HepG2 (cell line): ENCODE measurements around the gene NRIP2. TPM values are rescaled to one million over a fixed set of nuclear protein-coding genes. Genes with fewer than 3 reads are reported as not detected.

ENCODE experiments used
- ARID2 ChIP-seq: sonication (generic); formaldehyde crosslinking; IDR thresholded peaks from 2 replicates; pipeline ENCODE4 v1.8.1; 2022; ENCODE audit warnings: mild to moderate bottlenecking, missing genetic modification reagents, borderline replicate concordance
- JUND ChIP-seq: sonication (generic); formaldehyde crosslinking; IDR thresholded peaks from 2 replicates; pipeline ENCODE4 v1.8.0; 2022; ENCODE audit warnings: mild to moderate bottlenecking, missing genetic modification reagents
- MAFF ChIP-seq: IDR thresholded peaks from 2 replicates; pipeline ENCODE4 v1.6.1; 2011; ENCODE audit warnings: low read depth, low read length, improper control_type of control experiment
- NFYC ChIP-seq: IDR thresholded peaks from 2 replicates; pipeline ENCODE4 v1.6.1; 2016; ENCODE audit warnings: missing genetic modification reagents, missing compliant biosample characterization
- NONO ChIP-seq, 2 experiments: fragments of 450-650 bp in 1 of 2; sonication (generic) in 1 of 2; formaldehyde crosslinking in 1 of 2; IDR thresholded peaks in 1 of 2; conservative IDR thresholded peaks in 1 of 2; 2 replicates each; pipeline versions ENCODE4 v1.6.1 to v1.8.0; 2017 to 2022; ENCODE audit warnings: mild to moderate bottlenecking in 1 of 2, missing genetic modification reagents in 1 of 2, moderate library complexity in 1 of 2
- SALL1 ChIP-seq: sonication (generic); formaldehyde crosslinking; IDR thresholded peaks from 2 replicates; pipeline ENCODE4 v1.8.0; 2022; ENCODE audit warnings: mild to moderate bottlenecking, missing genetic modification reagents
- SETDB1 ChIP-seq: sonication (generic); formaldehyde crosslinking; IDR thresholded peaks from 2 replicates; pipeline ENCODE4 v1.5.1; 2020; ENCODE audit warnings: missing genetic modification reagents, mild to moderate bottlenecking, borderline replicate concordance
- SSRP1 ChIP-seq: IDR thresholded peaks from 2 replicates; pipeline ENCODE4 v1.6.1; 2016; ENCODE audit warnings: control low read depth
- ZFP82 ChIP-seq: sonication (generic); formaldehyde crosslinking; IDR thresholded peaks from 2 replicates; pipeline ENCODE4 v1.5.1; 2020; ENCODE audit warnings: mild to moderate bottlenecking, missing genetic modification reagents, borderline replicate concordance
- ZNF136 ChIP-seq: sonication (generic); formaldehyde crosslinking; IDR thresholded peaks from 2 replicates; pipeline ENCODE4 v1.8.1; 2022; ENCODE audit warnings: low read depth, mild to moderate bottlenecking, moderate library complexity, missing genetic modification reagents
- ZNF138 ChIP-seq: sonication (generic); formaldehyde crosslinking; IDR thresholded peaks from 2 replicates; pipeline ENCODE4 v1.5.0; 2020; ENCODE audit warnings: mild to moderate bottlenecking, low read depth, missing genetic modification reagents
- ZNF569 ChIP-seq: sonication (generic); formaldehyde crosslinking; IDR thresholded peaks from 2 replicates; pipeline ENCODE4 v1.5.0; 2020; ENCODE audit warnings: mild to moderate bottlenecking, missing genetic modification reagents, moderate library complexity, borderline replicate concordance
- ZNF619 ChIP-seq: sonication (generic); formaldehyde crosslinking; IDR thresholded peaks from 2 replicates; pipeline ENCODE4 v1.4.0; 2020; ENCODE audit warnings: mild to moderate bottlenecking, missing genetic modification reagents
- polyA plus RNA-seq, 8 experiments: library from polyadenylated mRNA; depleted of rRNA in 3 of 8; stranded (reverse) in 7 of 8; unstranded in 1 of 8; fragments of >200 nt; fragmentation: Illumina TruSeq in 4 of 8; extraction: Trizol in 4 of 8; gene quantifications; 2 replicates each; pipeline versions ENCODE4 v1.2.1 to v1.2.3, GENCODE V29; 2011 to 2016; ENCODE audit warnings: low read depth in 4 of 8, missing spikeins in 1 of 8, mixed read lengths in 1 of 8; ENCODE audit not compliant: insufficient read depth in 1 of 8
- total RNA-seq, 5 experiments: library from RNA; depleted of rRNA; stranded (reverse); fragments of >200 nt; fragmentation: Illumina TruSeq; extraction: Trizol; gene quantifications; 2 replicates each; pipeline ENCODE4 v1.2.3, GENCODE V29; 2016; ENCODE audit warnings: low read depth in 1 of 5
- TF ChIP-seq, protein P1 (sequence below): sonication (generic); formaldehyde crosslinking; IDR thresholded peaks from 2 replicates; pipeline ENCODE4 v1.8.1; 2023; ENCODE audit warnings: mild to moderate bottlenecking, missing genetic modification reagents
- TF ChIP-seq, protein P2 (sequence below): sonication (generic); formaldehyde crosslinking; IDR thresholded peaks from 2 replicates; pipeline ENCODE4 v1.4.0; 2020; ENCODE audit warnings: mild to moderate bottlenecking, missing genetic modification reagents
- TF ChIP-seq, protein P3 (sequence below): sonication (generic); formaldehyde crosslinking; IDR thresholded peaks from 2 replicates; pipeline ENCODE4 v1.4.0; 2020; ENCODE audit warnings: missing genetic modification reagents
- TF ChIP-seq, protein P4 (sequence below): sonication (generic); formaldehyde crosslinking; IDR thresholded peaks from 2 replicates; pipeline ENCODE4 v1.4.0; 2020; ENCODE audit warnings: missing genetic modification reagents
- TF ChIP-seq, protein P5 (sequence below): sonication (generic); formaldehyde crosslinking; IDR thresholded peaks from 2 replicates; pipeline ENCODE4 v1.8.0; 2023; ENCODE audit warnings: mild to moderate bottlenecking, missing genetic modification reagents
- TF ChIP-seq, protein P6 (sequence below): sonication (generic); formaldehyde crosslinking; IDR thresholded peaks from 2 replicates; pipeline ENCODE4 v1.5.0; 2020; ENCODE audit warnings: mild to moderate bottlenecking, missing genetic modification reagents, borderline replicate concordance

The NRIP2 gene
- total and polyA plus RNA-seq, 2 of the 13 experiments (the other 11 are each of a cell fraction or from before 2014, with no cell fraction given), result not detected

DNA sequence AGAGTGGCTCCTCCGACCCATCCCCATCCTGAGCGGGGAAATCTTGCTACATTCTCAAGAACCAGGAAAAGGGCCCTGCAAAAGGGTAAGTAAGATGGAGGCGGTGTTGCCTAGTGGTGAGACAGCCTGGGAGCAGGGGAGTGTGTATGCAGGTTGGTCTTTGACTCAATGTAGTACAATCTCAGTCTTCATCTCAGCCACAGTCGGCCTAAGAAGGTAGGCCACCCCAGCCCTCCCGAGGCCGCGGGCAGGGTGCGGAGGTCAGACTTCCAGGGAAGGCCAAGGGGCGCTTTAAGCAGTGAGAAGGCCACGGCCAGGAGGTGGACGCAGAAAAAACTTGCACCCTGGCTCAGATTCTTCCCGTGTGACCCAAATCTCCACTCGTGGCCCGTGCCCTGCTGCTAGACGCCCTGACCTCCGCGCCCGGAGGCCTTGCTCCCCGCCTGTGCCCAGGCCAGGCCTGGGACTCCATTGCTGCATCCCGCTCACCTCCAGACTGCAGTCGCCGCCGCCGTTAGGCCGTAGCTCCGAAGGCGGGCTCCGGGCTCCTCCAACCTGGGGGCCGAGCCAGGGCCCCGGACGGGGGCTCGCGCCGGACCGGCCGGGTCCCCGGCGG lies 41.7 kb upstream of the NRIP2 start (continued):
- TF ChIP-seq ZNF136 (no peak), ZNF619 (no peak), ZFP82 (no peak), ZNF138 (CRISPR knock-in tag) (no peak), ARID2 (CRISPR knock-in tag) (0 out of 2 replicates have a peak, but pooled peaks have one; percentile 64), SALL1 (CRISPR knock-in tag) (no peak), ZNF569 (CRISPR knock-in tag) (no peak), MAFF (no peak), SSRP1 (no peak), NONO (IDR thresholded peaks at IDR 0.05) (no peak), NONO (CRISPR knock-in tag; conservative IDR thresholded peaks at IDR 0.05) (no peak; the same call in 1 of the 2 replicates), JUND (CRISPR knock-in tag) (no peak), SETDB1 (no peak), NFYC (no peak)
- TF ChIP-seq, protein P1, sequence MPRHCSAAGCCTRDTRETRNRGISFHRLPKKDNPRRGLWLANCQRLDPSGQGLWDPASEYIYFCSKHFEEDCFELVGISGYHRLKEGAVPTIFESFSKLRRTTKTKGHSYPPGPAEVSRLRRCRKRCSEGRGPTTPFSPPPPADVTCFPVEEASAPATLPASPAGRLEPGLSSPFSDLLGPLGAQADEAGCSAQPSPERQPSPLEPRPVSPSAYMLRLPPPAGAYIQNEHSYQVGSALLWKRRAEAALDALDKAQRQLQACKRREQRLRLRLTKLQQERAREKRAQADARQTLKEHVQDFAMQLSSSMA (CRISPR knock-in tag), result no peak
- TF ChIP-seq, protein P2, sequence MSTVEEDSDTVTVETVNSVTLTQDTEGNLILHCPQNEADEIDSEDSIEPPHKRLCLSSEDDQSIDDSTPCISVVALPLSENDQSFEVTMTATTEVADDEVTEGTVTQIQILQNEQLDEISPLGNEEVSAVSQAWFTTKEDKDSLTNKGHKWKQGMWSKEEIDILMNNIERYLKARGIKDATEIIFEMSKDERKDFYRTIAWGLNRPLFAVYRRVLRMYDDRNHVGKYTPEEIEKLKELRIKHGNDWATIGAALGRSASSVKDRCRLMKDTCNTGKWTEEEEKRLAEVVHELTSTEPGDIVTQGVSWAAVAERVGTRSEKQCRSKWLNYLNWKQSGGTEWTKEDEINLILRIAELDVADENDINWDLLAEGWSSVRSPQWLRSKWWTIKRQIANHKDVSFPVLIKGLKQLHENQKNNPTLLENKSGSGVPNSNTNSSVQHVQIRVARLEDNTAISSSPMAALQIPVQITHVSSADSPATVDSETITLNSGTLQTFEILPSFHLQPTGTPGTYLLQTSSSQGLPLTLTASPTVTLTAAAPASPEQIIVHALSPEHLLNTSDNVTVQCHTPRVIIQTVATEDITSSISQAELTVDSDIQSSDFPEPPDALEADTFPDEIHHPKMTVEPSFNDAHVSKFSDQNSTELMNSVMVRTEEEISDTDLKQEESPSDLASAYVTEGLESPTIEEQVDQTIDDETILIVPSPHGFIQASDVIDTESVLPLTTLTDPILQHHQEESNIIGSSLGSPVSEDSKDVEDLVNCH (CRISPR knock-in tag), result no peak
- TF ChIP-seq, protein P3, sequence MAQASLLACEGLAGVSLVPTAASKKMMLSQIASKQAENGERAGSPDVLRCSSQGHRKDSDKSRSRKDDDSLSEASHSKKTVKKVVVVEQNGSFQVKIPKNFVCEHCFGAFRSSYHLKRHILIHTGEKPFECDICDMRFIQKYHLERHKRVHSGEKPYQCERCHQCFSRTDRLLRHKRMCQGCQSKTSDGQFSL (CRISPR knock-in tag), result no peak
- TF ChIP-seq, protein P4, sequence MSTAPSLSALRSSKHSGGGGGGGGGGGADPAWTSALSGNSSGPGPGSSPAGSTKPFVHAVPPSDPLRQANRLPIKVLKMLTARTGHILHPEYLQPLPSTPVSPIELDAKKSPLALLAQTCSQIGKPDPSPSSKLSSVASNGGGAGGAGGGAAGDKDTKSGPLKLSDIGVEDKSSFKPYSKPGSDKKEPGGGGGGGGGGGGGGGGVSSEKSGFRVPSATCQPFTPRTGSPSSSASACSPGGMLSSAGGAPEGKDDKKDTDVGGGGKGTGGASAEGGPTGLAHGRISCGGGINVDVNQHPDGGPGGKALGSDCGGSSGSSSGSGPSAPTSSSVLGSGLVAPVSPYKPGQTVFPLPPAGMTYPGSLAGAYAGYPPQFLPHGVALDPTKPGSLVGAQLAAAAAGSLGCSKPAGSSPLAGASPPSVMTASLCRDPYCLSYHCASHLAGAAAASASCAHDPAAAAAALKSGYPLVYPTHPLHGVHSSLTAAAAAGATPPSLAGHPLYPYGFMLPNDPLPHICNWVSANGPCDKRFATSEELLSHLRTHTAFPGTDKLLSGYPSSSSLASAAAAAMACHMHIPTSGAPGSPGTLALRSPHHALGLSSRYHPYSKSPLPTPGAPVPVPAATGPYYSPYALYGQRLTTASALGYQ (CRISPR knock-in tag), result no peak
- TF ChIP-seq, protein P5, sequence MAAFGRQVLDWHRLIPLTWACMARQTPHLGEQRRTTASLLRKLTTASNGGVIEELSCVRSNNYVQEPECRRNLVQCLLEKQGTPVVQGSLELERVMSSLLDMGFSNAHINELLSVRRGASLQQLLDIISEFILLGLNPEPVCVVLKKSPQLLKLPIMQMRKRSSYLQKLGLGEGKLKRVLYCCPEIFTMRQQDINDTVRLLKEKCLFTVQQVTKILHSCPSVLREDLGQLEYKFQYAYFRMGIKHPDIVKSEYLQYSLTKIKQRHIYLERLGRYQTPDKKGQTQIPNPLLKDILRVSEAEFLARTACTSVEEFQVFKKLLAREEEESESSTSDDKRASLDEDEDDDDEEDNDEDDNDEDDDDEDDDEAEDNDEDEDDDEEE, result no peak; the same call in 1 of the 2 replicates
- TF ChIP-seq, protein P6, sequence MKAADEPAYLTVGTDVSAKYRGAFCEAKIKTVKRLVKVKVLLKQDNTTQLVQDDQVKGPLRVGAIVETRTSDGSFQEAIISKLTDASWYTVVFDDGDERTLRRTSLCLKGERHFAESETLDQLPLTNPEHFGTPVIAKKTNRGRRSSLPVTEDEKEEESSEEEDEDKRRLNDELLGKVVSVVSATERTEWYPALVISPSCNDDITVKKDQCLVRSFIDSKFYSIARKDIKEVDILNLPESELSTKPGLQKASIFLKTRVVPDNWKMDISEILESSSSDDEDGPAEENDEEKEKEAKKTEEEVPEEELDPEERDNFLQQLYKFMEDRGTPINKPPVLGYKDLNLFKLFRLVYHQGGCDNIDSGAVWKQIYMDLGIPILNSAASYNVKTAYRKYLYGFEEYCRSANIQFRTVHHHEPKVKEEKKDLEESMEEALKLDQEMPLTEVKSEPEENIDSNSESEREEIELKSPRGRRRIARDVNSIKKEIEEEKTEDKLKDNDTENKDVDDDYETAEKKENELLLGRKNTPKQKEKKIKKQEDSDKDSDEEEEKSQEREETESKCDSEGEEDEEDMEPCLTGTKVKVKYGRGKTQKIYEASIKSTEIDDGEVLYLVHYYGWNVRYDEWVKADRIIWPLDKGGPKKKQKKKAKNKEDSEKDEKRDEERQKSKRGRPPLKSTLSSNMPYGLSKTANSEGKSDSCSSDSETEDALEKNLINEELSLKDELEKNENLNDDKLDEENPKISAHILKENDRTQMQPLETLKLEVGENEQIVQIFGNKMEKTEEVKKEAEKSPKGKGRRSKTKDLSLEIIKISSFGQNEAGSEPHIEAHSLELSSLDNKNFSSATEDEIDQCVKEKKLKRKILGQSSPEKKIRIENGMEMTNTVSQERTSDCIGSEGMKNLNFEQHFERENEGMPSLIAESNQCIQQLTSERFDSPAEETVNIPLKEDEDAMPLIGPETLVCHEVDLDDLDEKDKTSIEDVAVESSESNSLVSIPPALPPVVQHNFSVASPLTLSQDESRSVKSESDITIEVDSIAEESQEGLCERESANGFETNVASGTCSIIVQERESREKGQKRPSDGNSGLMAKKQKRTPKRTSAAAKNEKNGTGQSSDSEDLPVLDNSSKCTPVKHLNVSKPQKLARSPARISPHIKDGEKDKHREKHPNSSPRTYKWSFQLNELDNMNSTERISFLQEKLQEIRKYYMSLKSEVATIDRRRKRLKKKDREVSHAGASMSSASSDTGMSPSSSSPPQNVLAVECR (CRISPR knock-in tag), result no peak
